Activated T-cell treated with anti-CD3 and anti-CD28 coated beads, Interleukin-2, amount 50 U/mL, for 4 hours (primary cell): Measurements from ENCODE around the gene GLT8D2. TPM values are rescaled to one million over a fixed set of nuclear protein-coding genes. Genes with fewer than 3 reads are reported as not detected.

Source experiments
- ATAC-seq, 2 donors: fragments of 200-7000 bp; cut with Tn5 transposase; one replicate each; pipeline ENCODE4 v1.10.0; 2021
- DNase-seq: peaks from one replicate; pipeline ENCODE4 v3.0.0-alpha.2; 2020
- H3K27me3 Mint-ChIP-seq: one replicate; pipeline ENCODE4 v1.8.0; 2021; ENCODE audit warnings: low read depth, mixed read lengths
- H3K36me3 Mint-ChIP-seq: one replicate; pipeline ENCODE4 v1.8.0; 2022; ENCODE audit warnings: mixed read lengths; ENCODE audit not compliant: insufficient read depth
- H3K4me1 Mint-ChIP-seq: one replicate; pipeline ENCODE4 v1.8.0; 2021; ENCODE audit warnings: low read depth, mixed read lengths
- H3K4me3 Mint-ChIP-seq: one replicate; pipeline ENCODE4 v1.8.0; 2021; ENCODE audit warnings: mild to moderate bottlenecking, moderate library complexity, mixed read lengths
- H3K9me3 Mint-ChIP-seq: one replicate; pipeline ENCODE4 v1.8.0; 2021; ENCODE audit warnings: mixed read lengths
- total RNA-seq, 3 donors: library from RNA; stranded (reverse); gene quantifications; one replicate each; pipeline ENCODE4 v1.2.1, GENCODE V29; 2021

The GLT8D2 gene
- total RNA-seq, 3 donors from 2014 or later: 0.16 TPM; not detected in 2

DNA sequence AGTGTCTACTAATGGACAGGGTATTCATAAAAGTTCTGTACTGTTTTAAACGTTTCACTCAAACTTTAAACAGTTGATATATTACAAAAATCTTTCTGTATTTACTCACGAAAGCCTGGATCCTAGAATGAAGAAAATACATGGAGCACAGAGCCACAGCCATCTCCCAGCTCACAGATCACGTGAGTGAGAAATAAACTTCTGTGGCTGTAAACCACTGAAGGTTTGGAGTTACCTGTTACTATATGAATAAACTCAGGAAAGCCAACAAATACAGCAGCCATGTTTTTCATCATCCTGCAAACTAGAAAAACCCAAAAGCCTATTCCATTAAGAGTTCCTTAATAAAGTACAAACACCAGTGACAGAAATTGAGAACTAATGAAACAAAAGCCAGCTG, 85.2 kb downstream of the GLT8D2 start:
- H3K4me3 Mint-ChIP-seq: peak overlapping the region; percentile 97
- ATAC-seq: no peak
- no peaks in the 10 kb centered on the region for H3K27me3 Mint-ChIP-seq
- peaks cover 10% of the 10 kb centered on the region for H3K36me3 Mint-ChIP-seq
- peaks cover 49% of the 10 kb centered on the region for H3K4me1 Mint-ChIP-seq
- no peaks in the 10 kb centered on the region for H3K9me3 Mint-ChIP-seq
- no peak for DNase-seq

GRCh38 chr12:103962493-103962892, 87.5 kb downstream of the GLT8D2 start:
- Mint-ChIP-seq H3K4me1 (peaks cover 32% of the 10 kb centered on the region), H3K4me3 (no peak overlapping the region), H3K27me3 (no peaks in the 10 kb centered on the region), H3K9me3 (no peaks in the 10 kb centered on the region), H3K36me3 (no peaks in the 10 kb centered on the region)
- DNase-seq (no peak), ATAC-seq (no peak)

DNA sequence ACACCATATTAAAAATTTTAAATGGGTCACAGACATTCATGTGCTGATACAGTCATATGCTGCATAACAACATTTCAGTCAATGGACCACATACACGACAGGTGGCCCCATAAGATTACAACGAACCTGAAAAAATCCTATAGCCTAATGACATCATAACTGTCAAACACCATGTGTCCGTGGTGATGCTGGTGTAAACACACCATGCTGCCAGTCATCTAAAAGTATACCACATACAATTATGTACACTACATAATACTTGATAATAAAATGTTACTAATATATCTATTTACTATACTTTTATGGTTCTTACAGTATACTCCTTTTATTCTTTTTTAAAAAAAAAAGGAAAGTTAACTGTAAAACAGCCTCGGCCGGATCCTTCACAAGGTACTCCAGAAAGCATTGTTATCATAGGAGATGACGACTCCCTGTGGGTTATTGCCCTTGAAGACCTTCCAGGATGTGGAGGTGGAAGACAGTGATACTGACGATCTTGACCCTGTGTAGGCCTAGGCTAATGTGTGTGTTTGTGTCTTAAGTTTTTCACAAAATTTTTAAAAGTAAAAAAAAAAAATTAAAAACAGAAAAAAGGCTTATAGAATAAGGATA, 89.3 kb downstream of the GLT8D2 start:
- H3K9me3 Mint-ChIP-seq: no peaks in the 10 kb centered on the region
- H3K36me3 Mint-ChIP-seq: peaks cover 2% of the 10 kb centered on the region
- no peak for ATAC-seq
- H3K4me3 Mint-ChIP-seq: no peak overlapping the region
- no peak for DNase-seq
- no peaks in the 10 kb centered on the region for H3K27me3 Mint-ChIP-seq
- peaks cover 30% of the 10 kb centered on the region for H3K4me1 Mint-ChIP-seq

DNA sequence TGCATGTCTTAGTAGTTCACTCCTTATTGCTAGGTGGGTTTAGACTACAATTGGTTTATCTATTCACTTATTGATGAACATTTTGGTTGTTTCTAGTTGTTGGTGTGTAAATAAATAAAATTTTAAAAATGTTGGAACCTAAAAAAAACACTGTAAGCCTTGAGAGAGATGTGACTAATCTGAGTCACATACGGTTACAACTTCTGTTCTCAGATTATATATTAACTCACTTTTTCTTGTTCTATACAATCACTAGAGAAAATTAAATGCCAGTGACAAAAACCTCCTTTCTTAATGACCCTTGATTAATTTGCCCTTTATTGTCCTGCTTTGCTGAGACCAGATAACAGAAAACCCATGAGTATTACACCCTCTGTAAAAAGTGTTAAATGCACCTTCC, 91.4 kb downstream of the GLT8D2 start:
- ATAC-seq (no peak), DNase-seq (no peak)
- H3K4me1 Mint-ChIP-seq: peaks cover 33% of the 10 kb centered on the region
- H3K4me3 Mint-ChIP-seq: peak overlapping the region; percentile 52
- H3K27me3 Mint-ChIP-seq: no peaks in the 10 kb centered on the region
- no peaks in the 10 kb centered on the region for H3K9me3 Mint-ChIP-seq
- H3K36me3 Mint-ChIP-seq: peaks cover 9% of the 10 kb centered on the region

DNA sequence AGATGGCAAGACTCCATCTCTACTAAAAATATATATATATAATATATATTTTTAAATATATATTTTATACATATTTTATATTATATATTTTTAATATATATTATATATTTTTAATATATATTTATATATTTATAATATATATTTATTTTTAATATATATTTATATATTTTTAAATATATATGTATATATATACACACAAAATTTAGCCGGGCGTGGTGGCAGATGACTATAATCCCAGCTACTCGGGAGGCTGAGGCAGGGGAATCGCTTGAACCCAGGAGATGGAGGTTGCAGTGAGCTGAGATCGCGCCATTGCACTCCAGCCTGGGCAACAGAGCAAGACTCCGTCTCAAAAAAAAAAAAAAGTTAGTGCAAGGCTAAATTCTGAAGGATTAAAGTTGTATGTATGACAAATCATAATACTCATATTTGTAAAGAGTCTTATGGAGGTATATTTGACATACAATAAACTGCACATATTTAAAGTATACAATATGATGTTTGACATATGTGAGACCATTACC, 92.1 kb downstream of the GLT8D2 start:
- no peaks in the 10 kb centered on the region for H3K27me3 Mint-ChIP-seq
- H3K4me3 Mint-ChIP-seq: peak overlapping the region; percentile 94
- peaks cover 34% of the 10 kb centered on the region for H3K4me1 Mint-ChIP-seq
- DNase-seq: no peak
- no peaks in the 10 kb centered on the region for H3K9me3 Mint-ChIP-seq
- no peak for ATAC-seq
- H3K36me3 Mint-ChIP-seq: peaks cover 10% of the 10 kb centered on the region

GRCh38 chr12:103956509-103957027, 93.4 kb downstream of the GLT8D2 start:
- Mint-ChIP-seq H3K27me3 (no peaks in the 10 kb centered on the region), H3K36me3 (peaks cover 16% of the 10 kb centered on the region), H3K4me3 (peak overlapping the region; percentile 94), H3K9me3 (no peaks in the 10 kb centered on the region), H3K4me1 (peaks cover 43% of the 10 kb centered on the region)
- no peak for DNase-seq
- peak; percentile 11 to 20 for ATAC-seq

DNA sequence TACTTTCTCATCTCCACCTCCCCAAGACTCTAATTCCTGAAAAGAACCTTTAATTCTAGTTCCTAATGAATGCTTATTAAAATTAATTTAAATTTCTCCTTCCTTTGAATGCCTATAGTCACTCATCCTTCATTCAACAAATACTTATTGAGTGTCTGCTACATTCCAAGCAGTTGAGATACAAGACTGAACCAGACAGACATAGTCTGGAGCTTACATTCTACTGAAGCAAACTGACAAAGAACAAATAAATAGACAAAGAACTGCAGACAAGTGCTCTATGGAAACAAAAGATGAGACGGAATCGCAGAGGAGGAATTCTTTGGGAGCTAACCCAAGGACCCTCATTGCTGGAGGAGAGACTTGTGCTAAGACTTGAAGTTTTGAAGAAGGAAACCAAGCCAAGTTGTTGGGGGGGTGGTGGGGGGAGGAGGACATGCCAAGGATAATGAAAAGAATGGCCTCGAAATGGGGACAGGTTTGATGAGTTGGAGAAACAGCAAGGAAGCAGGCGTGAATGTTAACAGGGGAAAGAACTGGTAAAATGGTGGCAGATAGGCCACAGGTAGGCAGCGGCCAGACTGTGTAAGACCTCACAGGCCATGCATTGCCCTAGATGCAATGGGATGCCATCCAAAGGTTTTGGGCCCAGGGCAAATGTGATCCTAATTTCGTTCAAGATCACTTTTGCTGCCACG, 94.0 kb downstream of the GLT8D2 start:
- DNase-seq: no peak
- Mint-ChIP-seq H3K27me3 (no peaks in the 10 kb centered on the region), H3K36me3 (peaks cover 16% of the 10 kb centered on the region), H3K4me1 (peaks cover 43% of the 10 kb centered on the region), H3K9me3 (no peaks in the 10 kb centered on the region), H3K4me3 (peak overlapping the region; percentile 94)
- ATAC-seq: peak in 1 of 2 donors; percentile 2

DNA sequence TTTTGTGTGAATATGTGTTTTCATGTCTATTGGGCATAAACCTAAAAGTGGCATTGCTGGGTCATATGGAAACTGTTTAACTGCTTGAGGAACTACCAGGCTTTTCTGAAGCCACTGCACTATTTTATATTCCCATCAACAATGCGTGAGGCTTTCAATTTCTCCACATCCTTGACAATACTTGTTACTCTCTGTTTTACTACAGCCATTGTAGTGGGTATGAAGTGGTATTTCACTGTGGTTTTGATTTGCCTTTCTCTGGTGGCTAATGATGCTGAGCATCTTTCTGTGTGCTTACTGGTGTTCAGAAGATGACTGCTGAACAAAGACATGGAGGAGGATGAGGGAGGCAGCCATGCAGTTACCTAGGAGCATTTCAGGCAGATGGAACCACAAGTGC, 97.5 kb downstream of the GLT8D2 start:
- Mint-ChIP-seq H3K4me1 (peaks cover 48% of the 10 kb centered on the region), H3K4me3 (no peak overlapping the region), H3K36me3 (peaks cover 32% of the 10 kb centered on the region), H3K9me3 (no peaks in the 10 kb centered on the region), H3K27me3 (no peaks in the 10 kb centered on the region)
- DNase-seq: no peak
- ATAC-seq: peak; percentile 12 to 15

GRCh38 chr12:103948746-103949406, 101.1 kb downstream of the GLT8D2 start:
- no peaks in the 10 kb centered on the region for H3K9me3 Mint-ChIP-seq

GRCh38 chr12:103947871-103948555, 102.0 kb downstream of the GLT8D2 start:
- H3K9me3 Mint-ChIP-seq: no peaks in the 10 kb centered on the region
- H3K27me3 Mint-ChIP-seq: no peaks in the 10 kb centered on the region
- H3K4me1 Mint-ChIP-seq: peaks cover 24% of the 10 kb centered on the region
- no peak for DNase-seq
- H3K4me3 Mint-ChIP-seq: no peak overlapping the region
- no peak for ATAC-seq
- peaks cover 50% of the 10 kb centered on the region for H3K36me3 Mint-ChIP-seq

More at GRCh38 chr12:103948746-103949406, 101.1 kb downstream of the GLT8D2 start:
- ATAC-seq (no peak), DNase-seq (no peak)
- no peaks in the 10 kb centered on the region for H3K27me3 Mint-ChIP-seq
- no peak overlapping the region for H3K4me3 Mint-ChIP-seq
- peaks cover 46% of the 10 kb centered on the region for H3K36me3 Mint-ChIP-seq
- H3K4me1 Mint-ChIP-seq: peaks cover 30% of the 10 kb centered on the region

- peak; percentile 46 to 78 for ATAC-seq
- H3K36me3 Mint-ChIP-seq: peaks cover 66% of the 10 kb centered on the region
- no peak overlapping the region for H3K4me3 Mint-ChIP-seq
- H3K4me1 Mint-ChIP-seq: peaks cover 22% of the 10 kb centered on the region
- H3K27me3 Mint-ChIP-seq: no peaks in the 10 kb centered on the region
- no peak for DNase-seq
- no peaks in the 10 kb centered on the region for H3K9me3 Mint-ChIP-seq
Measured at GRCh38 chr12:103944964-103945363, 105.0 kb downstream of the GLT8D2 start.
